C1 segment of cervical spinal cord (tissue), 14 donors: ENCODE measurements around the gene BFAR.
"Not testable (repeated sequence)": the region's sequence is repeated elsewhere in the genome, so short reads cannot be mapped to it uniquely, and the experiment has no call there.

ENCODE experiments used
- DNase-seq, 14 donors: peaks; one replicate each; lab custom pipeline; 2025; lab: John Stamatoyannopoulos, UW

The BFAR gene

GRCh38 chr16:14685870-14686793 is 53.4 kb downstream of the BFAR start:
- not testable (repeated sequence) for DNase-seq

- not testable (repeated sequence) for DNase-seq
Measured at GRCh38 chr16:14694129-14694528, 61.4 kb downstream of the BFAR start, which contains the start of gene PLA2G10. PLA2G10 (minus strand) TSS chr16:14694308; CDS start chr16:14694229, 79 bp downstream.

DNA sequence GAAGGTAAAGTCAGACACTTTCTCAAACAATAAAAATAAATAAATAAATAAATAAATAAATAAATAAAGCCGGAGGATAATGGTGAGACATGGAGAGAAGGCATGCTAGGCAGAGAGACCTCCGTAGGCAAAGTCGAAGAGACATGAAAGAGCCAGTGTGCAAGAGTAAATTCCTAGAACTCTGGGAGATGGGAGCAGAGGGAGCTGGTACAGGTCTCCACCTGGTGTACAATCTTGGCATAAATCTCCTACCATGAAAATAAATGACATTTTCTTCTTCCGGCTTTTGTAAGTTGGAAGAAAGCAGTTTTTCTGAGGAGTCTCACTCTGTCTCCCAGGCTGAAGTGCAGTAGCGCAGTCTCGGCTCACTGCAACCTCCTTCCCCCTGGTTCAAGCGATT is 69.1 kb downstream of the BFAR start:
- DNase-seq: not testable (repeated sequence)

- DNase-seq: not testable (repeated sequence)
Measured at GRCh38 chr16:14702672-14703071, 69.9 kb downstream of the BFAR start.

DNA sequence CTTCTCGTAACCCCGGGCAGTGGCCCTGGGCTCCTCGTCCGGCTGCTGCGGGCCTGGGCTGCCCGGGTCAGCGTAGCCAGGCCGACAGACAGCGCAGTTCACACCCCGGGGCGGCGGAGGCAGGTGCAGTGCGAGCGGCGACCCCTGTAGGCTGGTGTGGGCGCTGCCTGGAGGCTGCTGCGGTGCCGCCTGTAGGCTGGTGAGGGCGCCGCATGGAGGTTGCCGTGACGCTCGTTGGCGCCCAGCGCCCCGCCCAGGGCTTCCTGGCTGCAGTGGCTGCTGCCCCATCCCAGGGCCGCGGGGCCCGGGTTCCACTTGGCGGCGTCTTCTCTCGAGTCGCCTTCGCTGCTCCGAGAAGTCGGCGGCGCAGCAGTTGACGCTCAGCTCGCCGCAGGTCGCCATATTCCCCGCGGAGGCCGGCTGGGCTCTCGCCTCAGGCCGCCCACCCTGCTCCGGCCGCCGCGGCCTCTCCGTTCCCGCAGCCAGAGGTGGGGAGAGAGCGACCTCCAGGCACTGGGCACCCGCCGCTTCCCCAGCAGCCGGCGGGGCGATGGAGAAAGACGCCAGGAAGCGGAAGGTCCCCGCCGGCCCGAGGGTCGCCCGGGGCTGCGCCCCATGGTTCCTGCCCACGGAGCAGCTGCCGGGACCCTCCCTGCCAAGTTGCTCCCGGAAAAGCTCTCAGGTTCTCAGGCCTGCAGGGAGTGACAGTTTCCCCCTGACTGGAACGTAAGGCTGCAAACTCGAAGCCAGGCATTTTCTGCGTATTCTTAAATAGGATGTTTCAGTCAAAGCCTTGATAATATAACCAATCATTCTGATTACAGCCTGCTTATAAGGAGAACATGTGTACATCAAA is 70.6 kb downstream of the BFAR start, which contains the start of gene NPIPA3:
TSS of gene NPIPA3 (plus strand) at position 256 of the 856 bp plus-strand sequence. CDS start 5,533 bp downstream, outside the sequence.
- DNase-seq: not testable (repeated sequence)
